ENCODE measurements around the gene RNF125.

RNF125 gene

DNA sequence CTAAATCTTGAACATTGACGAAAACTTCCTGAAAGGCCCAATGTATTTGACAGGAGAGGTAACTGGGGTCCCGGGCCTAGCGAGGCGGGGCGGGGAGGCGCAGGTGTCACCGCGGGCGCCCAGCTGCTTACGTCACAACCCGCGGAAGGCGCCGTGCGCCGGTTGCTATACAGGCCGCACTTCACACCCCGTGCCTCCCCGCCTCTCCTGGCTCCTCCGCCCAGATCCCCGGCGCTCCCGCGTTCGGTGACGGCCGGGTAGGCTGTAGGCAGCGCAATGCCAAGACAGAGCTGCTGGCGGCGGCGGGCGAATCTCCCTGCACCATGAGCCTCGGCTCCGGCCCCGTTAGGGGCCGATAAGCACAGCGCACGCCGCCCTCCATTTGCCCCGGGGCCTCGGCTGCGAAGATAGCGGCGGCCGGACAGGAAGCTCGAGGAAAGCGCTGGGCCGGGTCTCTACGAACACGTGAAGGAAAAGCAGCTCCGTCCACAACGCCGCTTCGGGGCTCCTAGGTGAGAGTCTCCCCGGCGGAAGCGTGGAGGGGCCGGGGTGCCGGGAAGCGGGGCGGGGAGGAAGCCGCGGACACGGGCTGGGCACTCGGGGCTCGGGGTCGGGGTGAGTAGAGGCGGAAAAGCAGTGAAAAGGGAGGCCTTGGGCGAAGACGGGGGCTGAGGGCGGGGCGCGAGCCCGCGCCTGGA lies 73.2 kb downstream of the RNF125 start, which contains the start of gene RNF138:
RNF138 (plus strand) TSS at position 151 of the 698 bp plus-strand sequence. CDS start 903 bp downstream, outside the sequence.
- DNase-seq: peak; percentile 95

DNA sequence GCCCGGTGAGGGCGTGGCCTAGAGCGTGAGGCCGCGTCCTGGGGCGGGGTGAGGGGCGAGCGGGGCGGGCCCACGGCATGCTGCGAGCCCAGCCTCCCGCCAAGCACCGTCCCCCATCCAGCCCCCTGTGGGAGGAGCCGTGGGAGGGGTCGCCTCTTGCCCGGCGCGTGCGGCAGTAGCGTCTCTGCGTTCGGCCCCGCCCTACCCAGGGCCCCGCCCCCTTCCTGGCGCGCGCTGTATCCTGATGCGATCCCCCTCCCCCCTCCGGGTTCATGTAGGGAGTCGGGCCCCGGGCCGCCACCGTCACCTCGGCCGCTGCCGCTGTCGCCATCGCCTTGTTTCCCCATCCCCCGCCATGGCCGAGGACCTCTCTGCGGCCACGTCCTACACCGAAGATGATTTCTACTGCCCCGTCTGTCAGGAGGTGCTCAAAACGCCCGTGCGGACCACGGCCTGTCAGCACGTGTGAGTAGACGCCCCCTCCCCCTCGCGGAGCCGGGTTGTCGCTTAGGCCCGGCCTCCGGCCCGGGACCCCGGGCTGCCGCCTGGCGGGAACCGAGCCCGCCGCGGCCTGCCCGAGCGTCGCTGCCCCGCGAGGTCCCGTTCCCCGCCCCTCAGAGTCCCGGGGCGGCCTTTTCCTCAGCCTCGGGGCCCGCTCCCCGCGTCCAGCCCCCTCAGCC lies 73.9 kb downstream of the RNF125 start:
- DNase-seq: peak; percentile 100

DNA sequence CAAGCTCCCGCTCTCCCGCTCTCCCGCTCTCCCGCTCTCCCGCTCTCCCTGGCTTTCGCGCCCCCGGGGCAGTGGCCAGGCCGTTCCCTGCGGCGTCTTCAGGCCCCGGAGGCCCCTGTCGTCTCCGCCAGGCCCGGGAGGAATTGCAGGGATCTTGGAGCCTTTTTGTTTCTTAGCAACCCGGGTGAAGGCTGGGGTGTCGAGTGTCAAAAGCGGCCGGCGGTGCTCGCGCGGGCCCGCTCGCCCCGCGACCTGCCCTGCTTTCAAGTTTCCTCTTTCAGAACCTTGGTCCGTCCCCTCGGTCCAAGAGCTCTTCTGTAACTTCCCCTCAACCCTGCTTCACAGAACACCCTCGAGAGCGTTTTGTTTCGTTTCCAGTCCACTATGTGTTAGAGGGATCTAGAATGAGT lies 74.5 kb downstream of the RNF125 start:
- peak; percentile 74 for DNase-seq

DNA sequence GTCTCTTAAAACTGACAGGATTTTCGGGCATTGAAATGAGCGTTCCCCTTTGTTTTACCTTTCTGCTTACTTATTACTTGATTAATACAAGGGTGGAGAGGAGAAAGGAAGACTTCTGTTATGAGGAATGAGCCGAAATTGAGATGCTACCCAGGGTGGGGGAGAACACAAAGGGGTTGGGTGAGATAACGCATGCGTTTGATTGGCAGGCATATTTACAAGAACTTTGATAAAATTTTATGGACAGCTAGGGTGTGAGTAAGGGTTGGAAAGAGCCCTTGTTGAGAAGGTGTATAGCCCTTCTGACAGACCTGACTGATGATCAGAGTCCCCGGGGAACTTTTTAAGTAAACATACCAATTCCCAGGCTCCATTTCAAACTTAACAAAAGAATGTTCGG lies 74.9 kb downstream of the RNF125 start:
- no peak for DNase-seq

DNA sequence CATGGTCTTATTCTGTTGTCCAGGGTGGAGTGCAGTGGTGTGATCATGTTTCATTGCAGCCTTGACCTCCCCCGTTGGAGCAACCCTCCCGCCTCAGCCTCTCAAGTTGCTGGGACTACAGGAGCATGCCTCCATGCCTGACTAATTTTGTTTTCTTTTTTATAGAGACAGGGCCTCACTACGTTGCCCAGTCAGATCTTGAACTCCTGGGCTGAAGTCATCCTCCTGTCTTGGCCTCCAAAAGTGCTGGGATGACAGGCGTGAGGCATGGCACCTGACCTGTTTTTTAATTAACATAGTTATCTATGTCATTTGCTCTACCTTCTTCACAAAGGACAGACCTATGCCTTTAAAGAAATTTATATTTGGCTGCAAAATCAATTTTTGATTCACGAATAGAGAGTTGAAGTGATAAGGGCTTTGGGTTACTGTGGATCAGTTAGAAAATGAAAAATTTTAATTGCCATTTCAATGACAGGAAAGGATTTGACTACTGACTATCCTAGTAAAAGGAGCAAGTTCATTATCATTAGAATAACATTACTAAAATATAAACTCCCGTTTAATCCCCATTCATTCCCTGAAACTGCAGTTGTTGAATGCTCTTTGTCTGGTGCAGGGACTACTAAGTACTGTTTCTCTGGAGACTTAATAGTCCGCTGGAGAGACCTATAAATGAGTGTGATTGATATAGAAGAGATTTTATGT lies 76.7 kb downstream of the RNF125 start:
- DNase-seq: no peak

DNA sequence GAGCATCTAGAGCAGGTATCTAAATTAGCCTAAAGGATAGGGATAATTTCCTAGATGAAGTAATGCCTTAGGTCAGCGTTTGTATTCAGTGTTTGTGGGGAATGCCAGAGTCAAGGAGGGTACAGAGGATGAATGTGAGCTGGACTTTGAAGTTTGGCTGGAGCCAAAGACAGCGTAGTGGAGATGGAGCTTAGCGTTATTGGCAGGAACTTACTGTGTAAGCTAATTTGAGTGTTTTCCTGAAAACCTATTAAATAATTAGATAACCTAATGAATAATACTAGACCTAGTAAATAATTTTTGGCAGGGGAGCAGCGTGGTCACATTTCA lies 77.2 kb downstream of the RNF125 start:
- no peak for DNase-seq

DNA sequence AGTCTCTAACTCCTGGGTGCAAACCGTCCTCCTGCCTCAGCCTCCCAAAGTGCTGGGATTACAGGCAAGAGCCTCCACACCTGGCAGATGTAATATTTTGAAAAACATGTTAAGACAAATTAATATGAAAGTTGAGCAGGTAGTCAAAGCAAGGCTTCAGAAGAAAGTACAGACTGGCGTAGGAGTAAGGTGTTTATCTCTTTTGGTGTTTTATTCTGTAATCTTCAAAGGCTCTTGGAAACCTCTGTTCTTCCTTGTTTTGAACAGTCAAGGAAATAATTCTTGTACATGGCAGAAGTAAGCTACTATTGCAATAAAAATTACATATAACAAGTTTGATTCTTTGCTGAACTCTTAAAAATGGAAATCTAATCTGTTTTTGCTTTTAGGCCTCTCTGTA lies 78.3 kb downstream of the RNF125 start:
- DNase-seq: no peak

DNA sequence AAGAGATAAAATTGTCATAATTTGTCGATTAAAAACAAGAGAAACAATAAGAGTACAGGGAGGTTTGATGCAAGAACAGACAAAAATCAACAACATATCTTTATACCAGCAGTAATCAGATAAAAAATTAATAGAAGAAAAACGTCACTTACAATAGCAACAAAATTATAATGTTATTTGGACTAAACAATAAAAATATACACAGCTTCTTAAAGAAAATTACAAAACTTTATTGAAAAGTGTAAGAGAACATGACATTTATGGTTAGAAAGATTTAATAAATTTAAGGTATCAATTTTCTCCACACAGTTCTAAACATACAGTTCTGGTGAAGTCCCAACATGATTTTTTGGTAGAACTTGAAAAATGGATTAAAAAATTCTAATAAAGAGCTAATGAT lies 85.9 kb downstream of the RNF125 start:
- no peak for DNase-seq

DNA sequence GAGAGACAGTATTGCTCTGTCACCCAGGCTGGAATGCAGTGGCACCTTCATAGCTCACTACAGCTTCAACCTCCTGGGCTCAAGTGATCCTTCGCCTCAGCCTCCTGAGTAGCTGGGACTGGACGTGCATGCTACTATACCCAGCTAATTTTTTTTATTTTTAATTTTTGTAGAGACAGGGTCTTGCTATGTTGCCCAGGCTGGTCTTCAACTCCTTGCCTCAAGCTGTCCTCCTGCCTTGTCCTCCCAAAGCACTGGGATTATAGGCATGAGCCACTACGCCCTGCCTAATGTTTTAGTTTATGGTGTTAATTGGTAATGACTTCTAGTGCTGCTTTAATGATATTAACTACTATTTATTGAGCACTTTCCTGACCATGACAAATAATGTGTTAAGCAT lies 91.4 kb downstream of the RNF125 start:
- DNase-seq: no peak

DNA sequence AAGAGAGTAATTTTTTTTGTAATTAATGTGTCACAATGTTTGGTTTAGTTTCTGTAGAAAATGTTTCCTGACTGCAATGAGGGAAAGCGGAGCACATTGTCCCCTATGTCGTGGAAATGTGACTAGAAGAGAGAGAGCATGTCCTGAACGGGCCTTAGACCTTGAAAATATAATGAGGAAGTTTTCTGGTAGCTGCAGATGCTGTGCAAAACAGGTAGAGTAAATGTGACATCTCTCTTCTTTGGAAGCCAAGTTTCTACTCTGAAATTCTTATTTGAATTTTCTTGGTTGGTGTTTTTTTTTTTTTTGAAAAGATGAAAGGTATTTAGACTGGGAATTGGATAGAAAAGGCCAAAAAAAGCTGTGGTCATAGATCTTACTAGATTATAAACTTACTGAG lies 93.1 kb downstream of the RNF125 start:
- no peak for DNase-seq

DNA sequence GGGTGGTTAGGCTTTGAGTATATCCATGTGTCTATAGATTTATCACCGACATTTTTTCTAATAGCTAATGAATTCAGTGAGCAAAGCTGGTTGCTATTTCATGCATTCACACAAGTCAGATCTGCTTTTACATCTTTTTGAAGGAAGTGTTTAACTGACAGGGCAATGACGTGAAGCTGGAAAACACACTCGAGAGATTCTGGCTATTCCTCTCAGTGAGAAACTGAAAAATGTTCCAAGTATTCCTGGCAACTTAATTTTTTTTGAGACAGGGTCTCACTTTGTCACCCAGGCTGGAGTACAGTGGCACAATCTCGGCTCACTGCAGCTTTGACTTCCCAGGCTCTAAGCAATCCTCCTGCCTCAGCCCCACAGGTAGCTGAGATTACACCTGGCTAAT lies 94.2 kb downstream of the RNF125 start:
- no peak for DNase-seq

DNA sequence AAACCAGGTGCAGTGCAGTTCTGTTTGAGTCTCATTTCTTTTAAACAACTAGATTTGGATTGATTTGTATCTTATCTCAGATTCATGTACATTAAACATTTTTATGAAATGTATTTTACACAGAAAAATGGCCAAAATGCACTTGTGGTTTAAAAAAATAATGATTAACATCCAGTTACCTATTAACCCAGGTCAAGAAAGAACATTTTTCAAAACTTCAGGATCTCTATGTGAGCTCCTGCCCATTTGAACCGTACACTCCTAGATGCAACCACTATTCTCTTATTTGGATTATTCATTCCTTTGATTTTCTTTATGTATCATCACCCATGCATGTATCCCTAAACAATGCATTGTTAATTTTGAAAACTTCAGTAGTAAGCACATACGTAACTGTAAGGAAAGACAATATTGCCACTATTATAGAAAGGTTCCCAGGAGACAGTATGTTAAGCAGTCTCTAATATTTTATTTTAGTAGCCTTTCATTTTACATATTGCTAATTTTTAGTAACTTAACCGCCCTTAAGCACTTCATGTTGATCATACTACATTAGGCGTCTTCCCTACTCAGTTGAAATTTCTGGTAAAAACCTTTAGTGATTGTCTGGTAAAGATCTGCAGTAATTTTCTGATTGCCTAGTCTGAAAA lies 95.8 kb downstream of the RNF125 start:
- DNase-seq: no peak

DNA sequence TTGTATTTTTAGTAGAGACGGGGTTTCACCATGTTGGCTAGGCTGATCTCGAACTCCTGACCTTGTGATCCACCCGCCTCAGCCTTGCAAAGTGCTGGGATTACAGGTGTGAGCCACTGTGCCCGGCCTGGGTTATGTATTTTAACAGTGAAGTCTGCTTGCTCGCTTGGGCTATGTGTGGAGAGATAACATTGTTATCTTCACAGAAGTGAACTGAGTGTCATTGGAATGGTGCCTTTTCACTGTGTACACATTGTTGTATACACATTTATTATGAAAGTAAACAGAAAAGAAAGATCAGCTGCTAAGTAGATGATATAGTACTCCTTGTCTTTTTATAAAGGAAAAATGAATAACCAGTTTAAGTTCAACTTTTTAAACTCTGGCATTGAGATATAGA lies 103.4 kb downstream of the RNF125 start:
- no peak for DNase-seq
